H9 (cell line): ENCODE results near the gene MALRD1. TPM values are rescaled to one million over a fixed set of nuclear protein-coding genes. Genes with fewer than 3 reads are reported as not detected.

Source experiments
- DNase-seq: peaks from one replicate; pipeline ENCODE4 v3.0.0-alpha.2; 2017
- H2AFZ ChIP-seq: one replicate; pipeline ENCODE4 v1.6.1; 2013; ENCODE audit warnings: mild to moderate bottlenecking, low read length, control low read depth, moderate library complexity
- H2AK5ac ChIP-seq: 2 replicates; pipeline ENCODE4 v1.6.1; 2013; ENCODE audit warnings: low read length, control low read depth, mixed read lengths; ENCODE audit not compliant: insufficient read length
- H2BK120ac ChIP-seq: one replicate; pipeline ENCODE4 v1.6.1; 2013; ENCODE audit warnings: low read depth, mild to moderate bottlenecking, low read length, control low read depth, inconsistent platforms; ENCODE audit not compliant: poor library complexity, severe bottlenecking
- H2BK12ac ChIP-seq: 2 replicates; pipeline ENCODE4 v1.6.1; 2013; ENCODE audit warnings: low read length, control low read depth, mixed read lengths, low read depth; ENCODE audit not compliant: insufficient read length
- H2BK15ac ChIP-seq: 2 replicates; pipeline ENCODE4 v1.6.1; 2013; ENCODE audit warnings: low read depth, low read length, control low read depth
- H2BK20ac ChIP-seq: one replicate; pipeline ENCODE4 v1.6.1; 2013; ENCODE audit warnings: low read depth, mild to moderate bottlenecking, low read length, control low read depth, inconsistent platforms; ENCODE audit not compliant: poor library complexity, severe bottlenecking
- H2BK5ac ChIP-seq: 2 replicates; pipeline ENCODE4 v1.6.1; 2013; ENCODE audit warnings: low read length, control low read depth, mixed read lengths; ENCODE audit not compliant: insufficient read length
- H3K14ac ChIP-seq: 2 replicates; pipeline ENCODE4 v1.6.1; 2013; ENCODE audit warnings: low read length, control low read depth; ENCODE audit not compliant: insufficient read depth
- H3K18ac ChIP-seq: 2 replicates; pipeline ENCODE4 v1.6.1; 2013; ENCODE audit warnings: low read depth, mild to moderate bottlenecking, mixed read lengths, low read length, control low read depth; ENCODE audit not compliant: insufficient read length
- H3K23ac ChIP-seq: 2 replicates; pipeline ENCODE4 v1.6.1; 2013; ENCODE audit warnings: low read length, control low read depth, mixed read lengths, low read depth; ENCODE audit not compliant: insufficient read length
- H3K23me2 ChIP-seq: 2 replicates; pipeline ENCODE4 v1.6.1; 2013; ENCODE audit warnings: low read depth, mild to moderate bottlenecking, mixed read lengths, low read length, control low read depth; ENCODE audit not compliant: insufficient read length, poor library complexity, severe bottlenecking
- H3K27ac ChIP-seq: 2 replicates; pipeline ENCODE4 v1.5.1; 2013; ENCODE audit warnings: low read length, control low read depth, mixed read lengths, low read depth; ENCODE audit not compliant: insufficient read length
- H3K27me3 ChIP-seq: 2 replicates; pipeline ENCODE4 v1.6.1; 2013; ENCODE audit warnings: low read length, control low read depth, inconsistent platforms; ENCODE audit not compliant: insufficient read depth
- H3K4ac ChIP-seq: 2 replicates; pipeline ENCODE4 v1.6.1; 2013; ENCODE audit warnings: low read depth, mild to moderate bottlenecking, control low read depth, inconsistent platforms, low read length, moderate library complexity
- H3K4me1 ChIP-seq: 2 replicates; pipeline ENCODE4 v1.6.1; 2013; ENCODE audit warnings: low read length, control low read depth, inconsistent platforms; ENCODE audit not compliant: insufficient read depth
- H3K4me2 ChIP-seq: 2 replicates; pipeline ENCODE4 v1.6.1; 2013; ENCODE audit warnings: low read length, control low read depth, mixed read lengths; ENCODE audit not compliant: insufficient read length, insufficient read depth
- H3K56ac ChIP-seq: 2 replicates; pipeline ENCODE4 v1.6.1; 2013; ENCODE audit warnings: low read depth, mild to moderate bottlenecking, mixed read lengths, low read length, control low read depth; ENCODE audit not compliant: insufficient read length
- H3K79me1 ChIP-seq: 2 replicates; pipeline ENCODE4 v1.6.1; 2013; ENCODE audit warnings: low read depth, mild to moderate bottlenecking, moderate library complexity, low read length, control low read depth, inconsistent platforms; ENCODE audit not compliant: insufficient read depth, poor library complexity, severe bottlenecking
- H3K79me2 ChIP-seq: 2 replicates; pipeline ENCODE4 v1.6.1; 2013; ENCODE audit warnings: low read length, control low read depth, inconsistent platforms; ENCODE audit not compliant: insufficient read depth
- H3K9ac ChIP-seq: 2 replicates; pipeline ENCODE4 v1.6.1; 2013; ENCODE audit warnings: low read length, control low read depth, mixed read lengths; ENCODE audit not compliant: insufficient read length; ENCODE audit errors: extremely low read depth
- H3K9me3 ChIP-seq: one replicate; pipeline ENCODE4 v1.6.1; 2013; ENCODE audit warnings: low read depth, low read length, inconsistent platforms; ENCODE audit not compliant: control insufficient read depth
- H3T11ph ChIP-seq: one replicate; pipeline ENCODE4 v1.6.1; 2013; ENCODE audit warnings: mild to moderate bottlenecking, low read length, control low read depth, inconsistent platforms
- H4K20me1 ChIP-seq: one replicate; pipeline ENCODE4 v1.6.1; 2013; ENCODE audit not compliant: control insufficient read depth, insufficient read length, insufficient read depth
- H4K5ac ChIP-seq: 2 replicates; pipeline ENCODE4 v1.6.1; 2013; ENCODE audit warnings: low read depth, mild to moderate bottlenecking, mixed read lengths, low read length, control low read depth; ENCODE audit not compliant: insufficient read length
- H4K8ac ChIP-seq: replicated peaks from 2 replicates; pipeline ENCODE4 v1.6.1; 2013; ENCODE audit warnings: low read length, control low read depth, mixed read lengths, low read depth; ENCODE audit not compliant: insufficient read length
- H4K91ac ChIP-seq: 2 replicates; pipeline ENCODE4 v1.6.1; 2013; ENCODE audit warnings: low read depth, mild to moderate bottlenecking, moderate library complexity, mixed read lengths, low read length, control low read depth; ENCODE audit not compliant: insufficient read length
- H3K27ac Mint-ChIP-seq, 3 experiments: 2 replicates in 2 of 3; 3 replicates in 1 of 3; pipeline ENCODE4 v1.8.0; 2020 to 2021; ENCODE audit warnings: mixed read lengths in 3 of 3, mild to moderate bottlenecking in 1 of 3, moderate library complexity in 1 of 3
- H3K27me3 Mint-ChIP-seq: 2 replicates; pipeline ENCODE4 v1.8.0; 2021; ENCODE audit warnings: low read depth, mild to moderate bottlenecking, moderate library complexity, mixed read lengths
- H3K36me3 Mint-ChIP-seq, 3 experiments: 2 replicates in 2 of 3; 3 replicates in 1 of 3; pipeline ENCODE4 v1.8.0; 2020 to 2021; ENCODE audit warnings: low read depth in 3 of 3, mixed read lengths in 3 of 3; ENCODE audit not compliant: insufficient read depth in 1 of 3
- H3K4me1 Mint-ChIP-seq, 2 experiments: 2 replicates each; pipeline ENCODE4 v1.8.0; 2020; ENCODE audit warnings: mixed read lengths in 2 of 2
- H3K4me3 Mint-ChIP-seq, 2 experiments: 2 replicates in 1 of 2; 3 replicates in 1 of 2; pipeline ENCODE4 v1.8.0; 2020 to 2021; ENCODE audit warnings: mild to moderate bottlenecking in 2 of 2, mixed read lengths in 2 of 2, moderate library complexity in 1 of 2
- H3K9me3 Mint-ChIP-seq, 2 experiments: 2 replicates in 1 of 2; 3 replicates in 1 of 2; pipeline ENCODE4 v1.8.0; 2020; ENCODE audit warnings: mild to moderate bottlenecking in 2 of 2, mixed read lengths in 2 of 2, moderate library complexity in 1 of 2
- CTCF ChIP-seq: fragments of 200-600 bp; sonication (generic); conservative IDR thresholded peaks from 3 replicates; pipeline ENCODE4 v1.8.0; 2021; ENCODE audit warnings: antibody characterized with exemption, mild to moderate bottlenecking
- WGBS: extraction: QIAGEN DNeasy Blood & Tissue Kit; methylation state at CpG from one replicate; pipeline ENCODE4 v1.1.7; 2013; ENCODE audit warnings: missing lambda C conversion rate, low lambda C conversion rate, mixed read lengths; ENCODE audit not compliant: insufficient read length; ENCODE audit errors: extremely low coverage; 5-methylcytosine and 5-hydroxymethylcytosine counted together
- total RNA-seq: library from RNA; stranded (reverse); gene quantifications from 2 replicates; pipeline ENCODE4 v1.2.1, GENCODE V29; 2021

Gene MALRD1
- total RNA-seq, 1 experiment from 2014 or later, result 0.20 TPM

- Histone ChIP-seq H2BK5ac (no peak overlapping the region), H4K8ac (no peak overlapping the region), H3K23ac (no peak overlapping the region), H3K4me2 (no peak overlapping the region), H3K79me1 (no peaks in the 10 kb centered on the region), H3K23me2 (no peaks in the 10 kb centered on the region), H4K20me1 (no peaks in the 10 kb centered on the region), H2AFZ (no peak overlapping the region), H4K91ac (no peak overlapping the region), H3K79me2 (no peaks in the 10 kb centered on the region), H3K56ac (no peak overlapping the region), H3K9me3 (no peaks in the 10 kb centered on the region), H2BK20ac (no peak overlapping the region), H3K14ac (no peak overlapping the region), H3K27me3 (no peaks in the 10 kb centered on the region), H3K4me1 (0 out of 2 replicates have a peak, but pooled peaks cover 3% of the 10 kb centered on the region), H3K18ac (no peak overlapping the region), H4K5ac (no peak overlapping the region), H2BK12ac (no peak overlapping the region), H3K4ac (no peak overlapping the region), H2BK120ac (no peak overlapping the region), H2BK15ac (no peak overlapping the region), H3K9ac (no peak overlapping the region), H3K27ac (no peak overlapping the region), H2AK5ac (no peak overlapping the region), H3T11ph (no peak overlapping the region)
- no peaks in the 10 kb centered on the region for H3K27me3 Mint-ChIP-seq
- peaks cover 13 to 22% of the 10 kb centered on the region in 2 experiments for H3K4me1 Mint-ChIP-seq
- no peak overlapping the region for H3K4me3 Mint-ChIP-seq
- no peak for DNase-seq
- WGBS, result no CpG with 5 or more reads among the region's 3 CpGs
- no peak for TF ChIP-seq CTCF
- H3K27ac Mint-ChIP-seq, result no peak overlapping the region
- H3K36me3 Mint-ChIP-seq, result no peaks in the 10 kb centered on the region
- H3K9me3 Mint-ChIP-seq, result no peaks in the 10 kb centered on the region
Observed at GRCh38 chr10:19626156-19626555, 577.6 kb downstream of the MALRD1 start.
